Measurements from ENCODE around the gene FGB. TPM values are rescaled to one million over a fixed set of nuclear protein-coding genes. Genes with fewer than 3 reads are reported as not detected.

FGB gene
- total RNA-seq, 1 donor from 2014 or later: not detected

GRCh38 chr4:154585369-154586018, 22.7 kb downstream of the FGB start:
- ATAC-seq (ENCODE audit: low read depth) (no peak), DNase-seq (no peak)
- ChIA-PET POLR2A (no interaction called here), CTCF (no interaction called here)
- no peaks in the 10 kb centered on the region for H3K4me1 Mint-ChIP-seq
- H3K27me3 Mint-ChIP-seq: peaks cover 5% of the 10 kb centered on the region
- H3K36me3 Mint-ChIP-seq (ENCODE audit: low read depth): no peaks in the 10 kb centered on the region
- H3K27ac Mint-ChIP-seq: no peak overlapping the region
- no peak overlapping the region for H3K4me3 Mint-ChIP-seq
- H3K9me3 Mint-ChIP-seq: no peaks in the 10 kb centered on the region
- TF ChIP-seq, protein P1, sequence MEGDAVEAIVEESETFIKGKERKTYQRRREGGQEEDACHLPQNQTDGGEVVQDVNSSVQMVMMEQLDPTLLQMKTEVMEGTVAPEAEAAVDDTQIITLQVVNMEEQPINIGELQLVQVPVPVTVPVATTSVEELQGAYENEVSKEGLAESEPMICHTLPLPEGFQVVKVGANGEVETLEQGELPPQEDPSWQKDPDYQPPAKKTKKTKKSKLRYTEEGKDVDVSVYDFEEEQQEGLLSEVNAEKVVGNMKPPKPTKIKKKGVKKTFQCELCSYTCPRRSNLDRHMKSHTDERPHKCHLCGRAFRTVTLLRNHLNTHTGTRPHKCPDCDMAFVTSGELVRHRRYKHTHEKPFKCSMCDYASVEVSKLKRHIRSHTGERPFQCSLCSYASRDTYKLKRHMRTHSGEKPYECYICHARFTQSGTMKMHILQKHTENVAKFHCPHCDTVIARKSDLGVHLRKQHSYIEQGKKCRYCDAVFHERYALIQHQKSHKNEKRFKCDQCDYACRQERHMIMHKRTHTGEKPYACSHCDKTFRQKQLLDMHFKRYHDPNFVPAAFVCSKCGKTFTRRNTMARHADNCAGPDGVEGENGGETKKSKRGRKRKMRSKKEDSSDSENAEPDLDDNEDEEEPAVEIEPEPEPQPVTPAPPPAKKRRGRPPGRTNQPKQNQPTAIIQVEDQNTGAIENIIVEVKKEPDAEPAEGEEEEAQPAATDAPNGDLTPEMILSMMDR (IDR thresholded peaks at IDR 0.05): no peak
- intact Hi-C loops (cut with micrococcal nuclease): no loop called here

- Mint-ChIP-seq H3K36me3 (ENCODE audit: low read depth) (no peaks in the 10 kb centered on the region), H3K27me3 (peaks cover 5% of the 10 kb centered on the region), H3K4me3 (no peak overlapping the region), H3K27ac (no peak overlapping the region), H3K4me1 (no peaks in the 10 kb centered on the region), H3K9me3 (no peaks in the 10 kb centered on the region)
- ChIA-PET POLR2A (no interaction called here), CTCF (no interaction called here)
- ATAC-seq (ENCODE audit: low read depth) (no peak), DNase-seq (no peak)
- TF ChIP-seq, protein P1 (IDR thresholded peaks at IDR 0.05): no peak
- intact Hi-C loops (cut with micrococcal nuclease): no loop called here
These were observed 23.7 kb downstream of the FGB start for GRCh38 chr4:154586296-154587033.

DNA sequence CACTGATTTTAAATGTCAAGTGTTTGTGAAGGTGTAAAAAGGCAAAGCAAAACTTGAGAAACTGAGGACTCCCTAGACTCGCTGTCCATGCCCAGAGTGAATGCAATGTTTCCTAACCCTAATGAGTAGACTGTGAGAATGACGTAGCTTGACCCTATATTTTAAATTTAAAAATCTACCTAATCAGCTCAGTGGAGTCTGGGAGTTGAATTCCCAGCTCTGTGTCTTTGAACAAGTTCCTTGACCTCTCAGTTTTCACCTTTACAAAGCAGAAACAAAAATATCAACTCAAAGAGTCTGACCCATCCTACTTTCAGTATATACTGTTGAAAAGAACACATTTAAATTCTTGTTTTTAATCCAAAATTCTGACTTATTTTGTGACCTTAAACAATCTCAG, 25.4 kb downstream of the FGB start:
- DNase-seq: no peak
- intact Hi-C loops (cut with micrococcal nuclease): no loop called here
- Mint-ChIP-seq H3K4me3 (no peak overlapping the region), H3K27ac (no peak overlapping the region), H3K9me3 (no peaks in the 10 kb centered on the region), H3K4me1 (no peaks in the 10 kb centered on the region), H3K27me3 (peaks cover 5% of the 10 kb centered on the region), H3K36me3 (ENCODE audit: low read depth) (no peaks in the 10 kb centered on the region)
- ChIA-PET CTCF (no interaction called here), POLR2A (no interaction called here)
- ATAC-seq (ENCODE audit: low read depth): no peak
- TF ChIP-seq, protein P1 (IDR thresholded peaks at IDR 0.05): no peak

DNA sequence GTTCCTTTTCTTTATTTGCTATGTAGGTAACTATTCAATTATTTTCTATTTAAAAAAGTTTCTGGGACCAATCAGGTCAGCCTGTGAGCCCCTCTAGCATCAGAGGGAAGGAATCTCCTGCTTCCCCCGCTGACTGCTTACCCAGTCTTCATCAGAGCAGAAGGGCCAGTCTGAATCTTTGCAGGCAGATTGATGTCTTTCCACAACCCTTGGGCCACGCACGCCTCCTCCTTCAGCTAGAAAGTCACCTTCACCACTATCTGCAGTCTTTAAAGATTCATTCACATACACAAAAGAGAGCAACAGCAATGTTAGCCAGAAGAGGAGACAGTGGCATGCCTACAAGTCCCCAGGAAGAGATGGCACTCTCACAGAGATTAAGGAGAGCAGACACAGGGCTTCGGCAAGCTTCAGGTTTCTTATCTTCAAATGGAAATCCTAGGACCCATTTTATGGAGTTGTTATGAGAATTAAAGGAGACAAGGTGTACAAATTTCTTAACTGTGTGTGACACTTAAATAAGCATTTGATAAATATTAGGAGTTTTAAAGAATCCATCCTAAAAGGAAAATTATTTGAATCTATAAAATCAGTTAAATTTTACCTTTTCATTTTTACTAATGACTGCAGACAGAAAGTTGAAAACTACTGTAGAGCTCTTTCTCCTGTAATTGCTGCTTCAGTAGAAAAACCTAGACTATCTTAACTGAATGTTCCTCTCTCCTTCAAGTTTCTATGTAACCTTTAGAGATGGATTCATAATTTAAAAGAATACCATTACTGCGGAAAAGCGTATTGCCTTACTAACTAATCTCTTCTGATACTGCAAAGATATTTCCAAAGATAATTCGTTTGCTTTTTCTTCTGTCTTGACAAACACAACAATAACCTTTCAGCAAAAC, 26.7 kb downstream of the FGB start:
- Mint-ChIP-seq H3K4me1 (no peaks in the 10 kb centered on the region), H3K36me3 (ENCODE audit: low read depth) (no peaks in the 10 kb centered on the region)
- CTCF ChIA-PET: no interaction called here

More for the DNA sequence above, 26.7 kb downstream of the FGB start:
- POLR2A ChIA-PET: no interaction called here
- intact Hi-C loops (cut with micrococcal nuclease): no loop called here
- TF ChIP-seq, protein P1 (IDR thresholded peaks at IDR 0.05): no peak
- Mint-ChIP-seq H3K4me3 (no peak overlapping the region), H3K9me3 (no peaks in the 10 kb centered on the region), H3K27ac (no peak overlapping the region), H3K27me3 (peaks cover 5% of the 10 kb centered on the region)
- DNase-seq: no peak
- no peak for ATAC-seq (ENCODE audit: low read depth)
